Panc1 (cell line): ENCODE data around the gene SDK2. TPM values are rescaled to one million over a fixed set of nuclear protein-coding genes. Genes with fewer than 3 reads are reported as not detected.

ENCODE experiments used
- ATAC-seq: fragments of 200-7000 bp; cut with Tn5 transposase; 2 replicates; pipeline ENCODE4 v1.9.1; 2020; ENCODE audit warnings: mild to moderate bottlenecking, moderate library complexity
- BruUV-seq: library from RNA; stranded (reverse); fragments of 400-500 nt; replicated peaks from 2 replicates; lab custom pipeline; 2021; lab: Mats Ljungman, UMichigan
- CTCF ChIA-PET: fragments of 300-600 bp; sonication (Branson Sonifier 250); formaldehyde crosslinking; loops from one replicate; lab custom pipeline; 2022; ENCODE audit warnings: antibody characterized with exemption; lab: Charles Lee
- POLR2A ChIA-PET: fragments of 300-600 bp; sonication (Branson Sonifier 250); formaldehyde crosslinking; loops from one replicate; lab custom pipeline; 2022; ENCODE audit warnings: antibody characterized with exemption; lab: Charles Lee
- DNase-seq: peaks from one replicate; pipeline ENCODE4 v3.0.0-alpha.2; 2010; ENCODE audit warnings: low read depth, low spot score
- H3K27ac ChIP-seq: 2 replicates; pipeline ENCODE4 v1.5.1; 2011; ENCODE audit warnings: mild to moderate bottlenecking, low read length, inconsistent platforms
- H3K27me3 ChIP-seq: fragments of 200-500 bp; sonication (Bioruptor generic); 2 replicates; pipeline ENCODE4 v1.6.0; 2014; ENCODE audit warnings: low read length, inconsistent platforms; ENCODE audit not compliant: control insufficient read depth, insufficient read depth
- H3K36me3 ChIP-seq: fragments of 200-500 bp; sonication (Bioruptor generic); 2 replicates; pipeline ENCODE4 v1.5.1; 2014; ENCODE audit warnings: inconsistent platforms, mild to moderate bottlenecking, low read length, moderate library complexity; ENCODE audit not compliant: control insufficient read depth, insufficient read depth
- H3K4me1 ChIP-seq: 2 replicates; pipeline ENCODE4 v1.5.1; 2011; ENCODE audit warnings: inconsistent platforms, mild to moderate bottlenecking, low read length, moderate library complexity; ENCODE audit not compliant: control insufficient read depth, insufficient read depth
- H3K4me3 ChIP-seq, 2 experiments: 2 replicates each; pipeline ENCODE4 v1.5.1; 2011 to 2012; ENCODE audit warnings: low read depth in 2 of 2, low read length in 2 of 2, mild to moderate bottlenecking in 2 of 2, inconsistent platforms in 1 of 2, moderate library complexity in 1 of 2
- H3K9me3 ChIP-seq: fragments of 200-500 bp; sonication (Bioruptor generic); 2 replicates; pipeline ENCODE4 v1.5.1; 2014; ENCODE audit warnings: low read depth, mild to moderate bottlenecking, inconsistent platforms, low read length, moderate library complexity; ENCODE audit not compliant: control insufficient read depth, insufficient read depth
- CTCF ChIP-seq: fragments of 450-650 bp; IDR thresholded peaks from 2 replicates; pipeline ENCODE4 v1.5.1; 2017; ENCODE audit warnings: mild to moderate bottlenecking
- POLR2AphosphoS5 ChIP-seq: IDR thresholded peaks from 2 replicates; pipeline ENCODE4 v1.6.1; 2012; ENCODE audit warnings: mild to moderate bottlenecking, low read depth, low read length, moderate library complexity
- SIN3A ChIP-seq: IDR thresholded peaks from 2 replicates; pipeline ENCODE4 v1.6.1; 2012; ENCODE audit warnings: low read depth, mild to moderate bottlenecking, low read length, moderate library complexity, borderline replicate concordance; ENCODE audit not compliant: insufficient read depth
- TCF7L2 ChIP-seq: IDR thresholded peaks from 2 replicates; pipeline ENCODE4 v1.6.1; 2011; ENCODE audit warnings: mild to moderate bottlenecking, low read depth, low read length, inconsistent platforms
- in situ Hi-C: cut with HindIII; loops from 2 replicates; pipeline ENCODE4 v1.10.0; 2016; ENCODE audit warnings: low sequenced_read_pairs, low pct_unique_long_range_greater_than_20kb
- intact Hi-C: fragments of 100-400 bp; cut with micrococcal nuclease; formaldehyde crosslinking; loops from one replicate; pipeline ENCODE4 v1.10.0; 2022; ENCODE audit not compliant: unreplicated experiment
- total RNA-seq: library from RNA; stranded (reverse); gene quantifications from one replicate; pipeline ENCODE4 v1.2.1, GENCODE V29; 2021; ENCODE audit not compliant: unreplicated experiment
- TF ChIP-seq, protein P1 (sequence below), 2 experiments: IDR thresholded peaks; 2 replicates each; pipeline ENCODE4 v1.6.1; 2011 to 2012; ENCODE audit warnings: low read depth in 2 of 2, control low read depth in 1 of 2, low read length in 1 of 2, mild to moderate bottlenecking in 1 of 2, moderate library complexity in 1 of 2; ENCODE audit not compliant: insufficient read depth in 1 of 2

SDK2 gene
- total RNA-seq, 1 experiment from 2014 or later = 0.41 TPM

DNA sequence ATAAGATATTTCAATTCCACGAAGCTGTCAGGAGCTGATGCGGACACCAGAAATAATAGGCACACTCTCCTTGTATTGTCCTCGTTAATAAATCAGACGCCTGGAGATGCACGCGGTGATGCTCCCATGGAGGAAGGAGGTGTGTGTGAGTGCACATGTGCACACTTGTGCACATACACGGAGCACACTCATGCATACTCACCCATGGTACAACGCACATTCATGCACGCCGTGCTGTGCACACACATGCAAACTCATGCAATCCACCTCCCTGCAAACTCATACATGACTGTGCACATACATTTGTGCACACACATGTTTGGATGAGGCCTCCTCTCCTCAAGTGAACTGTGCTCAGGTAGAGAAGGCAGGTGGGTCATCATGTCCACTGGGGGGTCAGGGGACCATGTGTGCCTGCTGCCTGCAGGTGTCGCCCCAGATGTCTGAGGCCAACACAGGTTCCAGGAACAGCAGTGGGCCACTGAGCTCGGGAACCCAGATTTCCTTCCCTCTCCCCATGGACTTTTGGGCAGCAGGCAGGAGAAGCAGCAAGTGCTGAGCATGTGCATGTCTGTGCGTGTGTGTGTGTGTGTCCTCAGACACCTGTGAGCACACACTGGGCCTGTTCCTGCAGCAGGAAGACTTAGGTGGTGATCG is 165.3 kb downstream of the SDK2 start:
- in situ Hi-C loops (no loop called here), intact Hi-C loops (no loop called here)
- Histone ChIP-seq H3K36me3 (no peaks in the 10 kb centered on the region), H3K27me3 (no peaks in the 10 kb centered on the region; the same call in 1 of the 2 replicates), H3K4me1 (no peaks in the 10 kb centered on the region), H3K4me3 (no peak overlapping the region), H3K9me3 (no peaks in the 10 kb centered on the region), H3K27ac (no peak overlapping the region)
- ATAC-seq (peak; percentile 40; the same call in 1 of the 2 replicates), DNase-seq (no peak)
- POLR2A ChIA-PET = no interaction called here
- no peak for TF ChIP-seq CTCF
- no peak for TF ChIP-seq POLR2AphosphoS5
- TF ChIP-seq SIN3A = no peak
- TF ChIP-seq, protein P1, sequence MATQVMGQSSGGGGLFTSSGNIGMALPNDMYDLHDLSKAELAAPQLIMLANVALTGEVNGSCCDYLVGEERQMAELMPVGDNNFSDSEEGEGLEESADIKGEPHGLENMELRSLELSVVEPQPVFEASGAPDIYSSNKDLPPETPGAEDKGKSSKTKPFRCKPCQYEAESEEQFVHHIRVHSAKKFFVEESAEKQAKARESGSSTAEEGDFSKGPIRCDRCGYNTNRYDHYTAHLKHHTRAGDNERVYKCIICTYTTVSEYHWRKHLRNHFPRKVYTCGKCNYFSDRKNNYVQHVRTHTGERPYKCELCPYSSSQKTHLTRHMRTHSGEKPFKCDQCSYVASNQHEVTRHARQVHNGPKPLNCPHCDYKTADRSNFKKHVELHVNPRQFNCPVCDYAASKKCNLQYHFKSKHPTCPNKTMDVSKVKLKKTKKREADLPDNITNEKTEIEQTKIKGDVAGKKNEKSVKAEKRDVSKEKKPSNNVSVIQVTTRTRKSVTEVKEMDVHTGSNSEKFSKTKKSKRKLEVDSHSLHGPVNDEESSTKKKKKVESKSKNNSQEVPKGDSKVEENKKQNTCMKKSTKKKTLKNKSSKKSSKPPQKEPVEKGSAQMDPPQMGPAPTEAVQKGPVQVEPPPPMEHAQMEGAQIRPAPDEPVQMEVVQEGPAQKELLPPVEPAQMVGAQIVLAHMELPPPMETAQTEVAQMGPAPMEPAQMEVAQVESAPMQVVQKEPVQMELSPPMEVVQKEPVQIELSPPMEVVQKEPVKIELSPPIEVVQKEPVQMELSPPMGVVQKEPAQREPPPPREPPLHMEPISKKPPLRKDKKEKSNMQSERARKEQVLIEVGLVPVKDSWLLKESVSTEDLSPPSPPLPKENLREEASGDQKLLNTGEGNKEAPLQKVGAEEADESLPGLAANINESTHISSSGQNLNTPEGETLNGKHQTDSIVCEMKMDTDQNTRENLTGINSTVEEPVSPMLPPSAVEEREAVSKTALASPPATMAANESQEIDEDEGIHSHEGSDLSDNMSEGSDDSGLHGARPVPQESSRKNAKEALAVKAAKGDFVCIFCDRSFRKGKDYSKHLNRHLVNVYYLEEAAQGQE (IDR thresholded peaks at IDR 0.05; ENCODE audit: insufficient read depth in 1 of 2, low read depth in 2 of 2, low read length in 1 of 2) = no peak
- TF ChIP-seq TCF7L2 = no peak
- no TSS peak for BruUV-seq
- CTCF ChIA-PET = interaction anchor here (0.6 kb wide), 1 partner anchor 442 kb away, joined by 5 read pairs; no protein-coding TSS in a partner anchor

- ChIA-PET POLR2A (no interaction called here), CTCF (no interaction called here)
- no peak for DNase-seq
- intact Hi-C loops = no loop called here
- TF ChIP-seq CTCF (no peak), TCF7L2 (no peak)
- no peak for ATAC-seq
- Histone ChIP-seq H3K27me3 (no peaks in the 10 kb centered on the region; the same call in 1 of the 2 replicates), H3K27ac (no peak overlapping the region), H3K9me3 (no peaks in the 10 kb centered on the region), H3K4me1 (no peaks in the 10 kb centered on the region), H3K4me3 (no peak overlapping the region), H3K36me3 (no peaks in the 10 kb centered on the region)
- in situ Hi-C loops = no loop called here
- BruUV-seq = no TSS peak
Observed at GRCh38 chr17:73478334-73478733, 165.9 kb downstream of the SDK2 start.
